ENCODE measurements around the gene ZNF710.
"Not testable (repeated sequence)": the region's sequence is repeated elsewhere in the genome, so short reads cannot be mapped to it uniquely, and the experiment has no call there.

Gene ZNF710

GRCh38 chr15:90083954-90084607 is 83.0 kb downstream of the ZNF710 start:
- no peak for DNase-seq

- DNase-seq, result no peak
Observed at GRCh38 chr15:90084876-90085423, 83.8 kb downstream of the ZNF710 start.

GRCh38 chr15:90085565-90085964 is 84.4 kb downstream of the ZNF710 start:
- DNase-seq, result no peak

- DNase-seq, result peak; percentile 61
Observed at GRCh38 chr15:90086868-90087268, 85.7 kb downstream of the ZNF710 start.

- DNase-seq, result peak; percentile 8
Observed at GRCh38 chr15:90087454-90088154, 86.5 kb downstream of the ZNF710 start.

GRCh38 chr15:90090226-90090848 is 89.2 kb downstream of the ZNF710 start:
- no peak for DNase-seq

GRCh38 chr15:90091156-90091931 is 90.2 kb downstream of the ZNF710 start:
- no peak for DNase-seq

GRCh38 chr15:90095521-90095959 is 94.4 kb downstream of the ZNF710 start:
- no peak for DNase-seq

- DNase-seq, result no peak
Observed at GRCh38 chr15:90097475-90097874, 96.4 kb downstream of the ZNF710 start.

GRCh38 chr15:90099072-90099867 is 98.1 kb downstream of the ZNF710 start:
- DNase-seq, result no peak

- no peak for DNase-seq
Observed at GRCh38 chr15:90099868-90100831, 99.0 kb downstream of the ZNF710 start.

GRCh38 chr15:90101130-90101968 is 100.2 kb downstream of the ZNF710 start:
- peak; percentile 46 for DNase-seq

GRCh38 chr15:90101969-90102890 is 101.1 kb downstream of the ZNF710 start, which contains the start of gene IDH2:
IDH2 (minus strand) TSS chr15:90102468; CDS start chr15:90102390, 78 bp downstream.
- peak; percentile 75 for DNase-seq

GRCh38 chr15:90103701-90104329 is 102.7 kb downstream of the ZNF710 start:
- no peak for DNase-seq

GRCh38 chr15:90104551-90104950 is 103.4 kb downstream of the ZNF710 start:
- DNase-seq, result no peak

- DNase-seq, result no peak
Observed at GRCh38 chr15:90105521-90105920, 104.4 kb downstream of the ZNF710 start.

GRCh38 chr15:90106522-90107117 is 105.5 kb downstream of the ZNF710 start:
- DNase-seq, result no peak

- DNase-seq, result not testable (repeated sequence)
Observed at GRCh38 chr15:90108038-90108437, 106.9 kb downstream of the ZNF710 start.
